IMR-90 (cell line): Measurements from ENCODE around the gene VSTM5. TPM values are rescaled to one million over a fixed set of nuclear protein-coding genes. Genes with fewer than 3 reads are reported as not detected.
"Not testable (repeated sequence)": the region's sequence is repeated elsewhere in the genome, so short reads cannot be mapped to it uniquely, and the experiment has no call there.

ENCODE experiments used
- ATAC-seq: fragments of 200-7000 bp; cut with Tn5 transposase; 2 replicates; pipeline ENCODE4 v1.9.1; 2020; ENCODE audit warnings: low read depth, mild to moderate bottlenecking, moderate library complexity
- BruUV-seq: library from RNA; stranded (reverse); fragments of 400-500 nt; replicated peaks from 2 replicates; lab custom pipeline; 2021; lab: Mats Ljungman, UMichigan
- CTCF ChIA-PET: fragments of 300-600 bp; formaldehyde crosslinking; extraction: SDS; loops from one replicate; lab custom pipeline; 2021; ENCODE audit warnings: antibody characterized with exemption; lab: Yijun Ruan, JAX
- POLR2A ChIA-PET: fragments of 300-600 bp; sonication (Branson Sonifier 250); formaldehyde crosslinking; loops from one replicate; lab custom pipeline; 2022; ENCODE audit warnings: antibody characterized with exemption; ENCODE audit not compliant: unreplicated experiment; lab: Charles Lee
- DNase-seq: peaks from one replicate; pipeline ENCODE4 v3.0.0; 2013
- H2AFZ ChIP-seq: replicated peaks from 2 replicates; pipeline ENCODE3; 2013; ENCODE audit warnings: low read length, mild to moderate bottlenecking; ENCODE audit not compliant: poor library complexity
- H2AK5ac ChIP-seq: 2 replicates; pipeline ENCODE4 v1.6.1; 2013; ENCODE audit warnings: low read depth, low read length, inconsistent platforms
- H2AK9ac ChIP-seq: replicated peaks from 2 replicates; pipeline ENCODE3; 2013; ENCODE audit warnings: mild to moderate bottlenecking, low read depth, low read length, moderate library complexity; ENCODE audit not compliant: poor library complexity
- H2BK120ac ChIP-seq: 2 replicates; pipeline ENCODE4 v1.6.1; 2013; ENCODE audit warnings: low read depth, low read length, inconsistent platforms
- H2BK15ac ChIP-seq: 3 replicates; pipeline ENCODE4 v1.6.1; 2013; ENCODE audit warnings: low read depth, low read length, inconsistent platforms
- H2BK20ac ChIP-seq: 2 replicates; pipeline ENCODE4 v1.6.1; 2013; ENCODE audit warnings: low read depth, mild to moderate bottlenecking, inconsistent platforms, low read length, moderate library complexity
- H2BK5ac ChIP-seq: 2 replicates; pipeline ENCODE4 v1.6.1; 2013; ENCODE audit warnings: mild to moderate bottlenecking, low read depth, low read length, inconsistent platforms; ENCODE audit not compliant: poor library complexity, severe bottlenecking
- H3K14ac ChIP-seq: replicated peaks from 2 replicates; pipeline ENCODE4 v1.6.1; 2013; ENCODE audit warnings: low read depth, low read length, inconsistent platforms
- H3K18ac ChIP-seq: 2 replicates; pipeline ENCODE4 v1.6.1; 2013; ENCODE audit warnings: low read depth, low read length, control low read depth
- H3K23ac ChIP-seq: 2 replicates; pipeline ENCODE4 v1.6.1; 2013; ENCODE audit warnings: low read depth, low read length, inconsistent platforms
- H3K27ac ChIP-seq: 2 replicates; pipeline ENCODE4 v1.5.1; 2013; ENCODE audit warnings: mild to moderate bottlenecking, control low read depth, low read length; ENCODE audit not compliant: insufficient read depth
- H3K27me3 ChIP-seq: 2 replicates; pipeline ENCODE4 v1.6.1; 2013; ENCODE audit warnings: low read length; ENCODE audit not compliant: control insufficient read depth, insufficient read depth
- H3K36me3 ChIP-seq: 2 replicates; pipeline ENCODE4 v1.6.1; 2013; ENCODE audit warnings: low read length, mixed read lengths; ENCODE audit not compliant: control insufficient read depth, insufficient read depth
- H3K4ac ChIP-seq: 2 replicates; pipeline ENCODE4 v1.6.1; 2013; ENCODE audit warnings: low read depth, low read length, inconsistent platforms
- H3K4me1 ChIP-seq: 2 replicates; pipeline ENCODE4 v1.6.1; 2013; ENCODE audit warnings: low read length, mixed read lengths; ENCODE audit not compliant: control insufficient read depth, insufficient read depth
- H3K4me2 ChIP-seq: 2 replicates; pipeline ENCODE4 v1.6.1; 2013; ENCODE audit warnings: low read depth, mild to moderate bottlenecking, control low read depth, low read length, moderate library complexity
- H3K4me3 ChIP-seq: 2 replicates; pipeline ENCODE4 v1.5.1; 2013; ENCODE audit warnings: low read depth, mild to moderate bottlenecking, control low read depth, low read length, moderate library complexity; ENCODE audit not compliant: insufficient read depth
- H3K56ac ChIP-seq: 2 replicates; pipeline ENCODE4 v1.6.1; 2013; ENCODE audit warnings: low read length, inconsistent platforms; ENCODE audit not compliant: insufficient read depth; ENCODE audit errors: extremely low read depth
- H3K79me1 ChIP-seq, 2 experiments: 2 replicates each; pipeline ENCODE4 v1.6.1; 2013; ENCODE audit warnings: low read length in 2 of 2, inconsistent platforms in 1 of 2, low read depth in 1 of 2
- H3K9ac ChIP-seq: 2 replicates; pipeline ENCODE4 v1.6.1; 2013; ENCODE audit warnings: low read depth, low read length, control low read depth
- H3K9me1 ChIP-seq: 2 replicates; pipeline ENCODE4 v1.6.1; 2013; ENCODE audit warnings: low read length, inconsistent platforms; ENCODE audit not compliant: insufficient read depth
- H3K9me3 ChIP-seq: 2 replicates; pipeline ENCODE4 v1.6.1; 2013; ENCODE audit warnings: low read length; ENCODE audit not compliant: control insufficient read depth, insufficient read depth
- H4K20me1 ChIP-seq: 2 replicates; pipeline ENCODE4 v1.6.1; 2013; ENCODE audit warnings: low read length, inconsistent platforms; ENCODE audit not compliant: insufficient read depth
- H4K5ac ChIP-seq: 2 replicates; pipeline ENCODE4 v1.6.1; 2013; ENCODE audit warnings: mild to moderate bottlenecking, low read depth, low read length, control low read depth
- H4K8ac ChIP-seq, 2 experiments: 2 replicates each; pipeline ENCODE4 v1.6.1; 2013; ENCODE audit warnings: low read depth in 2 of 2, low read length in 2 of 2, control low read depth in 1 of 2, inconsistent platforms in 1 of 2
- H4K91ac ChIP-seq: 2 replicates; pipeline ENCODE4 v1.6.1; 2013; ENCODE audit warnings: low read depth, low read length, inconsistent platforms; ENCODE audit not compliant: insufficient read depth
- WGBS, 2 experiments: methylation state at CpG; one replicate each; pipeline versions ENCODE4 v1.1.5 to v1.1.7; 2013; ENCODE audit warnings: missing lambda C conversion rate in 2 of 2; ENCODE audit not compliant: insufficient read length in 1 of 2; ENCODE audit errors: extremely low coverage in 2 of 2; 5-methylcytosine and 5-hydroxymethylcytosine counted together
- dilution Hi-C: fragments of 300-500 bp; cut with HindIII; formaldehyde crosslinking; loops from one replicate; pipeline ENCODE4 v1.14.3; 2018; ENCODE audit warnings: low sequenced_read_pairs; ENCODE audit not compliant: unreplicated experiment
- in situ Hi-C: fragments of 300-500 bp; cut with MboI; formaldehyde crosslinking; loops from 3 replicates; pipeline ENCODE4 v1.14.3; 2019; ENCODE audit warnings: low sequenced_read_pairs, inconsistent platforms, mixed read lengths
- intact Hi-C: fragments of 100-400 bp; cut with micrococcal nuclease; formaldehyde crosslinking; loops from 2 replicates; pipeline ENCODE4 v1.10.0; 2022
- polyA plus RNA-seq, 3 experiments: library from polyadenylated mRNA; depleted of rRNA; stranded (reverse); fragments of >200 nt; gene quantifications; 2 replicates each; pipeline ENCODE4 v1.2.3, GENCODE V29; 2012; ENCODE audit warnings: low replicate concordance in 1 of 3
- total RNA-seq: library from RNA; depleted of rRNA; stranded (reverse); fragments of >200 nt; gene quantifications from 2 replicates; pipeline ENCODE4 v1.2.3, GENCODE V29; 2012

The VSTM5 gene
- total and polyA plus RNA-seq, 2 of the 4 experiments (the other 2 are of a cell fraction) = 0.36 to 0.43 TPM

- H3K18ac ChIP-seq, H2AFZ ChIP-seq, H4K5ac ChIP-seq, H3K9me1 ChIP-seq, intact Hi-C loops, H3K14ac ChIP-seq, H2BK20ac ChIP-seq, DNase-seq, H3K79me1 ChIP-seq, H2BK15ac ChIP-seq, H2BK5ac ChIP-seq, H3K27ac ChIP-seq, H3K4me1 ChIP-seq, H4K20me1 ChIP-seq, POLR2A ChIA-PET, H3K56ac ChIP-seq, H2AK9ac ChIP-seq, H3K27me3 ChIP-seq, BruUV-seq, H3K4ac ChIP-seq, H3K4me2 ChIP-seq, H3K9ac ChIP-seq, H3K36me3 ChIP-seq, dilution Hi-C loops, H2BK120ac ChIP-seq, CTCF ChIA-PET, H2AK5ac ChIP-seq, H3K9me3 ChIP-seq, H3K23ac ChIP-seq, H3K4me3 ChIP-seq, ATAC-seq, in situ Hi-C loops, H4K91ac ChIP-seq, H4K8ac ChIP-seq: not testable (repeated sequence)
- 22% methylated on average over 1 of the region's 2 CpGs; no CpG with 5 or more reads in 1 of the 2 experiments for WGBS, 2 experiments
Observed at GRCh38 chr11:93868404-93868803, 18.0 kb upstream of the VSTM5 start.
